Nephron progenitor cell (in vitro differentiated cells): ENCODE results near the gene TNFAIP8L3.
A peak's percentile ranks its signal among the peaks of the same experiment; 100 is the strongest.

Experiments
- DNase-seq: peaks from one replicate; pipeline ENCODE4 v3.0.0; 2021
- H3K27ac Mint-ChIP-seq: 2 replicates; pipeline ENCODE4 v1.8.0; 2021; ENCODE audit warnings: mild to moderate bottlenecking, moderate library complexity, mixed read lengths
- H3K27me3 Mint-ChIP-seq: 2 replicates; pipeline ENCODE4 v1.8.0; 2021; ENCODE audit warnings: mild to moderate bottlenecking, low read depth, mixed read lengths; ENCODE audit not compliant: poor library complexity
- H3K36me3 Mint-ChIP-seq: 2 replicates; pipeline ENCODE4 v1.8.0; 2021; ENCODE audit warnings: low read depth, mixed read lengths
- H3K4me1 Mint-ChIP-seq: 2 replicates; pipeline ENCODE4 v1.8.0; 2021; ENCODE audit warnings: mixed read lengths
- H3K4me3 Mint-ChIP-seq: 2 replicates; pipeline ENCODE4 v1.8.0; 2021; ENCODE audit warnings: mild to moderate bottlenecking, moderate library complexity, mixed read lengths
- H3K9me3 Mint-ChIP-seq: 2 replicates; pipeline ENCODE4 v1.8.0; 2021; ENCODE audit warnings: mild to moderate bottlenecking, moderate library complexity, mixed read lengths
- CTCF ChIP-seq: fragments of 200-600 bp; sonication (generic); IDR thresholded peaks from 2 replicates; pipeline ENCODE4 v1.5.0; 2021; ENCODE audit warnings: antibody characterized with exemption

The TNFAIP8L3 gene

GRCh38 chr15:51110171-51110570, 15.5 kb upstream of the TNFAIP8L3 start:
- H3K36me3 Mint-ChIP-seq: no peaks in the 10 kb centered on the region
- no peak overlapping the region for H3K27ac Mint-ChIP-seq
- no peak for DNase-seq
- TF ChIP-seq CTCF: no peak
- H3K4me3 Mint-ChIP-seq: no peak overlapping the region
- H3K9me3 Mint-ChIP-seq: no peaks in the 10 kb centered on the region
- no peaks in the 10 kb centered on the region for H3K4me1 Mint-ChIP-seq
- H3K27me3 Mint-ChIP-seq: peaks cover 11% of the 10 kb centered on the region

GRCh38 chr15:51108933-51109550, 14.3 kb upstream of the TNFAIP8L3 start:
- H3K36me3 Mint-ChIP-seq: no peaks in the 10 kb centered on the region

GRCh38 chr15:51107612-51108011, 12.9 kb upstream of the TNFAIP8L3 start:
- H3K4me3 Mint-ChIP-seq: no peak overlapping the region
- peaks cover 14% of the 10 kb centered on the region for H3K27me3 Mint-ChIP-seq
- no peaks in the 10 kb centered on the region for H3K36me3 Mint-ChIP-seq
- DNase-seq: no peak
- H3K4me1 Mint-ChIP-seq: peaks cover 16% of the 10 kb centered on the region
- H3K9me3 Mint-ChIP-seq: no peaks in the 10 kb centered on the region
- no peak for TF ChIP-seq CTCF
- no peak overlapping the region for H3K27ac Mint-ChIP-seq

More at GRCh38 chr15:51108933-51109550, 14.3 kb upstream of the TNFAIP8L3 start:
- no peak for TF ChIP-seq CTCF
- Mint-ChIP-seq H3K9me3 (no peaks in the 10 kb centered on the region), H3K4me1 (peaks cover 10% of the 10 kb centered on the region), H3K27me3 (peaks cover 14% of the 10 kb centered on the region), H3K27ac (no peak overlapping the region), H3K4me3 (no peak overlapping the region)
- DNase-seq: no peak

- TF ChIP-seq CTCF: no peak
- Mint-ChIP-seq H3K4me1 (peaks cover 16% of the 10 kb centered on the region), H3K4me3 (no peak overlapping the region), H3K27me3 (peaks cover 15% of the 10 kb centered on the region), H3K27ac (no peak overlapping the region), H3K9me3 (no peaks in the 10 kb centered on the region), H3K36me3 (no peaks in the 10 kb centered on the region)
- DNase-seq: no peak
Observed at GRCh38 chr15:51106481-51106880, 11.8 kb upstream of the TNFAIP8L3 start.

GRCh38 chr15:51105430-51106016, 10.8 kb upstream of the TNFAIP8L3 start:
- peaks cover 15% of the 10 kb centered on the region for H3K27me3 Mint-ChIP-seq
- no peak overlapping the region for H3K4me3 Mint-ChIP-seq
- no peaks in the 10 kb centered on the region for H3K36me3 Mint-ChIP-seq
- H3K27ac Mint-ChIP-seq: no peak overlapping the region
- no peak for TF ChIP-seq CTCF
- H3K4me1 Mint-ChIP-seq: peaks cover 16% of the 10 kb centered on the region
- DNase-seq: no peak
- H3K9me3 Mint-ChIP-seq: no peaks in the 10 kb centered on the region

- peak; percentile 31 for DNase-seq
- H3K27ac Mint-ChIP-seq: peak overlapping the region; percentile 27
- H3K4me1 Mint-ChIP-seq: peaks cover 16% of the 10 kb centered on the region
- H3K27me3 Mint-ChIP-seq: peaks cover 9% of the 10 kb centered on the region
- no peaks in the 10 kb centered on the region for H3K36me3 Mint-ChIP-seq
- no peaks in the 10 kb centered on the region for H3K9me3 Mint-ChIP-seq
- no peak overlapping the region for H3K4me3 Mint-ChIP-seq
- TF ChIP-seq CTCF: no peak
Observed at GRCh38 chr15:51104512-51104911, 9.8 kb upstream of the TNFAIP8L3 start.
